ENCODE measurements around the gene KCNIP4.

KCNIP4 gene

GRCh38 chr4:21901281-21901680 lies 47.3 kb downstream of the KCNIP4 start:
- DNase-seq (ENCODE audit: low spot score) = no peak

- DNase-seq (ENCODE audit: low spot score) = no peak
Measured at GRCh38 chr4:21900211-21900610, 48.4 kb downstream of the KCNIP4 start.

GRCh38 chr4:21898101-21898500 lies 50.5 kb downstream of the KCNIP4 start:
- no peak for DNase-seq (ENCODE audit: low spot score)

GRCh38 chr4:21896767-21897166 lies 51.8 kb downstream of the KCNIP4 start:
- DNase-seq (ENCODE audit: low spot score) = no peak

GRCh38 chr4:21893136-21893535 lies 55.4 kb downstream of the KCNIP4 start:
- no peak for DNase-seq (ENCODE audit: low spot score)

GRCh38 chr4:21890231-21890630 lies 58.3 kb downstream of the KCNIP4 start:
- no peak for DNase-seq (ENCODE audit: low spot score)

GRCh38 chr4:21888195-21888976 lies 60.2 kb downstream of the KCNIP4 start:
- no peak for DNase-seq (ENCODE audit: low spot score)

- no peak for DNase-seq (ENCODE audit: low spot score)
Measured at GRCh38 chr4:21887481-21887880, 61.1 kb downstream of the KCNIP4 start.

GRCh38 chr4:21885770-21886169 lies 62.8 kb downstream of the KCNIP4 start:
- no peak for DNase-seq (ENCODE audit: low spot score)

- no peak for DNase-seq (ENCODE audit: low spot score)
Measured at GRCh38 chr4:21885241-21885640, 63.3 kb downstream of the KCNIP4 start.

- no peak for DNase-seq (ENCODE audit: low spot score)
Measured at GRCh38 chr4:21884615-21885014, 64.0 kb downstream of the KCNIP4 start.

- DNase-seq (ENCODE audit: low spot score) = no peak
Measured at GRCh38 chr4:21882051-21882839, 66.3 kb downstream of the KCNIP4 start.

GRCh38 chr4:21879187-21879586 lies 69.4 kb downstream of the KCNIP4 start:
- no peak for DNase-seq (ENCODE audit: low spot score)

GRCh38 chr4:21876711-21877110 lies 71.9 kb downstream of the KCNIP4 start:
- DNase-seq (ENCODE audit: low spot score) = no peak

- no peak for DNase-seq (ENCODE audit: low spot score)
Measured at GRCh38 chr4:21873145-21873544, 75.4 kb downstream of the KCNIP4 start.

- DNase-seq (ENCODE audit: low spot score) = no peak
Measured at GRCh38 chr4:21872101-21872500, 76.5 kb downstream of the KCNIP4 start.

GRCh38 chr4:21869978-21870745 lies 78.4 kb downstream of the KCNIP4 start:
- DNase-seq (ENCODE audit: low spot score) = no peak

GRCh38 chr4:21864686-21865085 lies 83.9 kb downstream of the KCNIP4 start:
- DNase-seq (ENCODE audit: low spot score) = no peak

- DNase-seq (ENCODE audit: low spot score) = no peak
Measured at GRCh38 chr4:21862917-21863316, 85.7 kb downstream of the KCNIP4 start.

GRCh38 chr4:21858971-21859370 lies 89.6 kb downstream of the KCNIP4 start:
- no peak for DNase-seq (ENCODE audit: low spot score)

GRCh38 chr4:21856754-21857153 lies 91.8 kb downstream of the KCNIP4 start:
- no peak for DNase-seq (ENCODE audit: low spot score)

GRCh38 chr4:21856301-21856700 lies 92.3 kb downstream of the KCNIP4 start:
- no peak for DNase-seq (ENCODE audit: low spot score)

- DNase-seq (ENCODE audit: low spot score) = no peak
Measured at GRCh38 chr4:21849077-21849476, 99.5 kb downstream of the KCNIP4 start.
